GM10266 (cell line): ENCODE results near the gene SND1.
A peak's percentile ranks its signal among the peaks of the same experiment; 100 is the strongest.

Experiments
- DNase-seq: peaks from one replicate; pipeline ENCODE4 v3.0.0; 2012; ENCODE audit errors: extremely low spot score
- CTCF ChIP-seq: IDR thresholded peaks from 2 replicates; pipeline ENCODE4 v1.5.1; 2012; ENCODE audit warnings: mild to moderate bottlenecking, low read depth; ENCODE audit not compliant: control insufficient read depth, insufficient read depth; ENCODE audit errors: missing control alignments

SND1 gene

DNA sequence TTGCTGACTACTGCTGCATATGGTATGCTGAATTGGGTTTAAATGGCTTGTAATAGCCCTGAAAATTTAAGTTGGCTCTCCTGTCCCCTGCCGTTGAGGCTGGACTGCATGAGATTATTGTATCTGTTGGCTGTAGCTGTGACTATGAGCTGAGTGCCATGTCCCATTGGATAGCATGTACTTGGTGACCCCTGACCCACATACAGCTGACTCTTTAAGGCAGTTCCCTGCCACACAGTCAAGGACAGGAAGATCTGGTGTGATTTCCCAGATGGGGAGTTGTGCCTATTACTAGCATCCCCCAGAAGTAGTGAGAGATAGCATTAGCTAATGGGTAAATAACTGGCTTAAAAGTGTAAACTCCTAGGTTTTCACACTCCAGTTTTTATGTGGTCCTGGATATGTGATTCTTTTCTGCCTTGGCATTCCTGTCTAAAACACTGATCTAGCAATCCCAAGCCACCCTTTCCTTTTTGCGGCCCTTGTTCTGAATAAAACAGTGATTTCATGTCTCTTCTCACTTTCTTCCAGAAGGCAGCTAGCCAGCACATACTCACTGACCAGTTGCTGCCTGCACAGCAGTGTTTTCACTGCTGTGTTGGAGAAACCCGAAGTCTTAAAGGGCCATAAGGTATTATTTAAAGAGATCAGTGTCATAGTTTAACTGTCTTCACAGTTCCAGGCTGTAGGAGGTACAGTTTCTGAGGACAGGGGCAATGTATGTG lies 343.3 kb downstream of the SND1 start:
- no peak for DNase-seq
- no peak for TF ChIP-seq CTCF

DNA sequence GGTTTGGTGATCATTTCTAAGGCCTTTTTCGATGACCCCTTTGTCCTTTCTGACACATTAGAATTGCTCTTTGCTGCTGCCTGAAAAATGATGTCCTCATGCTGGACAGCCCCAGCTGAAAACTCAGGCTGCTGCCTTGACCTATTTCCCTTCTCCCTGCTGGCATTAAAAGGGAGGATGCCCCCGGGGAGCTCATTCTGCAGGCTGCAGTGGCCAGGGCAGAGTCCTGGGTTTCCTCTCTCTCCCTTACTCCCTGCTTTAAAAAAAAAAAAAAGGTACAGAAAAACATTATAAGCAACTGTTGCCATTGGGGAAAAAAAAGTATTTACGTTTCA lies 343.9 kb downstream of the SND1 start:
- no peak for TF ChIP-seq CTCF
- DNase-seq, result no peak

- TF ChIP-seq CTCF, result no peak
- DNase-seq, result no peak
Measured at GRCh38 chr7:127996253-127997071, 344.5 kb downstream of the SND1 start.

DNA sequence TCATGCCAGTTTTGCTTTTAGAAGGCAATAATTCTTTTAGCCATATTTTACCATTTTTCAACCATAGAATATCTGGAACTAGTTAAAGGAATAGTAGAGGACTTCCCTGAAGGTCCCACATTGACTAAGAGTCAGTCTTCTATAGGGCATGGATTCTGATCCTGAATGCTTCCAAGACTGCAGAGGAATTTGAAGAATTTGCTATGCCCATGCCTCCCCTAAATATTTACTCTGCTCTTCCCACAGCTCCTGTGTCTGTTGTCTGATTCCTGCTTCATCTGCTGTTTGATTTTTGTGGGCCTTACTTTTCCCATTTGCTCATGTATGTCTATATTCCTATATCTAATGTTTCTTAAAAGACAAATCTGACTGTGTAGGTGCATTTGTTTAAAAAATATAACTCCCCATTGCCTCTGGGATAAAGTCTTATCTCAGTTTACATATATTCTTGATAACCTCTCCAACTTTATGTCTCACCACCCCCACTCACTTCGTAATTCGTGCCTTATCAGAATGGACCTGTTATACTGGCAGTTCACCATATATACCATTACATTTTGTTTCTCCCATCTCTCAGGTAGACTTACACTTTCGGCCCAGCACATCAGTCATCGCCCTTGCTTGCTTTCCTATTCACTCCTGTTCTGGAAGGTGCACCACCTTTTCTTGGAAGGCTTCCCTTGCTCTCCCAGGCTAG lies 345.4 kb downstream of the SND1 start:
- TF ChIP-seq CTCF, result no peak
- DNase-seq, result no peak

GRCh38 chr7:127998671-127999070 lies 346.7 kb downstream of the SND1 start:
- no peak for DNase-seq
- TF ChIP-seq CTCF, result no peak

DNA sequence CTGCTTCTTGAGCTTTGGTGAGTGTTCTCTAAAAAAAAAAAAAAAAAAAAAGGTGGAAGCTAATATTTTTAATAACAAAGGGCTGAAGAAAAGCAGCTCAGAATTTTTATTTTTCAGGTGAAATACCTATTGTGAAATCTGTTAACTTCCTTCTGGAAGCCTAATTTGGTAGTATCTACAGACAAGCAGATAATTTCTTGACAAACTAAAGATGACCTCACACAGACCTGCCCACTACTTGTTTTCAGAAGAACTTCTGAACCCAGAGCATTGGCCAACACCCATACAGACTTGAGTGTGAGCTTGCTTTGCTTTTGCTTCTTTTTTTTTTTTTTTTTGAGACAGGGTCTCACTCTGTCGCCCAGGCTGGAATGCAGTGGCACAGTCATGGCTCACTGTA lies 348.1 kb downstream of the SND1 start:
- DNase-seq, result no peak
- no peak for TF ChIP-seq CTCF

DNA sequence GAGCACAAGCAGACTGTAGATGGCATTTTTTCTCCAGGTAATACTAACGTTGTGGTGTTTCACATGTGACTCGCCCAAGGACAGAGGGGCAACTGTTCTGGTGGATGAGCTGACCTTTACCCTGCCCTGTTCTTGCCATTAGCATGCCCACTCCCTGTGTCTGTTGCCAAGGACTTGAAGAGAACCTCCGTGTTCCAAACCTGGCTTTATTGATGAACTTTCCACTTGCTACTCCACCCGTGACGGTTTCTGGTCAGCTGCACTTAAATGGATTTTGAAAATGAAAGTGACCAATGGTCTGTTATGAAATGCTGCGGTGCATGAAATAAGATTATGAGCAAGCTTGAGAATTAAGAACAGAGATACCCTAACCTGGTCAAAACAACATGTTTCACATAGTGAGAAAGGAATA lies 348.9 kb downstream of the SND1 start:
- peak; percentile 22 for DNase-seq

More for the DNA sequence above, 348.9 kb downstream of the SND1 start:
- no peak for TF ChIP-seq CTCF
